ENCODE results near the gene ACOT13. TPM values are rescaled to one million over a fixed set of nuclear protein-coding genes. Genes with fewer than 3 reads are reported as not detected.

Gene ACOT13
- total RNA-seq, 2 donors from 2014 or later, result 36.2 to 43.1 TPM

DNA sequence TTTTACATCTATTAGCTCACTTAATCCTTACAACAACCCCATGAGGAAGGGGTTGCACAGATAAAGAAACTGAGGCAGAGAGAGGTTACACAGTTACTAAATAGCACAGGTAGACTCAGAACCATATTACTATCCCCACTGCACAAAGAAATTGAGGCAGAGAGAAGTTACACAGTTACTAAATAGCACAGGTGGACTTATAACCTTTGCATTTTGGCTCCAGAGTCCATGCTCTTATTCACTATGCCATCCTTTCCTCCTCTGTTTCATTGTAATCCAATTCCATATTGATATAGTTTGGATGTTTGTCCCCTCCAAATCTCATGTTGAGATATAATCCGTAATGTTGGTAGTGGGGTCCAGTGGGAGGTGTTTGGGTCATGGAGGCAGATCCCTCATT, 3.7 kb upstream of the ACOT13 start:
- no peak overlapping the region for H3K4me3 ChIP-seq (ENCODE audit: low read length)
- no peak overlapping the region for H3K27ac ChIP-seq (ENCODE audit: low read depth, low read length)
- H3K4me1 ChIP-seq (ENCODE audit: control insufficient read depth, insufficient read depth, low read length), result no peaks in the 10 kb centered on the region
- Mint-ChIP-seq H3K36me3 (ENCODE audit: low read depth) (peaks cover 52% of the 10 kb centered on the region), H3K27me3 (ENCODE audit: insufficient read depth) (no peaks in the 10 kb centered on the region), H3K4me3 (no peak overlapping the region), H3K9me3 (peaks cover 7% of the 10 kb centered on the region), H3K27ac (no peak overlapping the region), H3K4me1 (peaks cover 35% of the 10 kb centered on the region)
- no peak for DNase-seq
- H3K27me3 ChIP-seq (ENCODE audit: control insufficient read depth, insufficient read depth, low read length, poor library complexity, severe bottlenecking), result no peaks in the 10 kb centered on the region
- H3K36me3 ChIP-seq (ENCODE audit: control insufficient read depth, insufficient read depth, low read length), result peaks cover 59% of the 10 kb centered on the region
- peaks cover 8% of the 10 kb centered on the region for H3K9me3 ChIP-seq (ENCODE audit: control insufficient read depth, low read length)
- TF ChIP-seq, protein P1, sequence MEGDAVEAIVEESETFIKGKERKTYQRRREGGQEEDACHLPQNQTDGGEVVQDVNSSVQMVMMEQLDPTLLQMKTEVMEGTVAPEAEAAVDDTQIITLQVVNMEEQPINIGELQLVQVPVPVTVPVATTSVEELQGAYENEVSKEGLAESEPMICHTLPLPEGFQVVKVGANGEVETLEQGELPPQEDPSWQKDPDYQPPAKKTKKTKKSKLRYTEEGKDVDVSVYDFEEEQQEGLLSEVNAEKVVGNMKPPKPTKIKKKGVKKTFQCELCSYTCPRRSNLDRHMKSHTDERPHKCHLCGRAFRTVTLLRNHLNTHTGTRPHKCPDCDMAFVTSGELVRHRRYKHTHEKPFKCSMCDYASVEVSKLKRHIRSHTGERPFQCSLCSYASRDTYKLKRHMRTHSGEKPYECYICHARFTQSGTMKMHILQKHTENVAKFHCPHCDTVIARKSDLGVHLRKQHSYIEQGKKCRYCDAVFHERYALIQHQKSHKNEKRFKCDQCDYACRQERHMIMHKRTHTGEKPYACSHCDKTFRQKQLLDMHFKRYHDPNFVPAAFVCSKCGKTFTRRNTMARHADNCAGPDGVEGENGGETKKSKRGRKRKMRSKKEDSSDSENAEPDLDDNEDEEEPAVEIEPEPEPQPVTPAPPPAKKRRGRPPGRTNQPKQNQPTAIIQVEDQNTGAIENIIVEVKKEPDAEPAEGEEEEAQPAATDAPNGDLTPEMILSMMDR (conservative IDR thresholded peaks at IDR 0.05), result no peak
- 92% methylated on average over 1 of the region's 1 CpG; no CpG with 5 or more reads in 1 of the 2 experiments for WGBS, 2 experiments (ENCODE audit: insufficient coverage in 1 of 2, insufficient read length in 1 of 2)
- no peak overlapping the region for H3K9ac ChIP-seq (ENCODE audit: extremely low read depth, low read length, poor library complexity, severe bottlenecking)

DNA sequence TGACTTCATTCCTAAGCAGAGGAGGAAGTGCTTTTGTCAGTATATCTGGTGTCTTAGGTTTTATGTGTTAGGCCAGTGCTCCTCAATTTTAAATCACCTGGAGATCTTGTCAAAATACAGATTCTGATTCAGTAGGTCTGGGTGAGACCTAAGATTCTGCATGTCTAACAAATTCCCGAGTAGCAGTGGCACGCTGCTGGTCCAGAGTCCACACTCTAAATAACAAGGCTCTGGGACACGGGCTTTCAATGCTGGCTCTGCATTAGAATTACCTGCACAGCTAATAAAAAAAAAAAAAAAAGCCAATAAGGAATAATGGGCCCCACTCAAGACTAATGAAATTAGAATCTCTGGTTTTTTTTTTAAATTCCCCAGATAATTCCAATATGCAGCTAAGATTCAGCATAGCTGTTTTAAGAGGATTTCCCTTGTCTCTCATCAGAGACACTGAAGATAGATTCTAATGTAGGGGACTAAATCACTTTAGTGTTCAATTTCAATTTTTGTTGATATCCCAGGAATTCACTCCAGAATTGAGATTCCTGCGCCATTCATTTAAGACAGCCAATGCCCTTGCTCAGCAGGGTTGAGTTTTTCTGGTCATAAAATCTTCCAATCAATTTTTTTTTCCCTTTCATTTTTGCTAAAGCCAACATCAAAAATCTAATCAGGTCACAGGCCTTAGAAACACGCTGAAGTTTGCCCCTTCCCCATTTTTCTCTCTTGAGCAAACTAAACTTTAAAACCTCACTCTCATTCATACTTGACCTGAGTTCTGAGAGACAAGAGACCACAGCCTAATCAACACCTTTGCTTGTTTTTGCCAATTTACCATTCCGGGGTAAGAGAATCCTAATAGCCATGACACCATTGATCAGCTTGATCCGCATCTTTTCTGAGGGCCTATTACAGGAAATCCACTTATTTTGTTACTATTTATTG, 2.6 kb upstream of the ACOT13 start:
- Histone ChIP-seq H3K4me3 (ENCODE audit: low read length) (peak overlapping the region; percentile 99), H3K9me3 (ENCODE audit: control insufficient read depth, low read length) (peaks cover 19% of the 10 kb centered on the region), H3K36me3 (ENCODE audit: control insufficient read depth, insufficient read depth, low read length) (peaks cover 49% of the 10 kb centered on the region), H3K27ac (ENCODE audit: low read depth, low read length) (no peak overlapping the region), H3K27me3 (ENCODE audit: control insufficient read depth, insufficient read depth, low read length, poor library complexity, severe bottlenecking) (no peaks in the 10 kb centered on the region), H3K9ac (ENCODE audit: extremely low read depth, low read length, poor library complexity, severe bottlenecking) (no peak overlapping the region), H3K4me1 (ENCODE audit: control insufficient read depth, insufficient read depth, low read length) (no peaks in the 10 kb centered on the region)
- Mint-ChIP-seq H3K9me3 (peaks cover 18% of the 10 kb centered on the region), H3K36me3 (ENCODE audit: low read depth) (peaks cover 54% of the 10 kb centered on the region), H3K4me1 (peaks cover 35% of the 10 kb centered on the region), H3K27ac (peak overlapping the region; percentile 17), H3K4me3 (peak overlapping the region; percentile 87), H3K27me3 (ENCODE audit: insufficient read depth) (no peaks in the 10 kb centered on the region)
- TF ChIP-seq, protein P1 (conservative IDR thresholded peaks at IDR 0.05), result no peak
- WGBS, 2 experiments (ENCODE audit: insufficient coverage in 1 of 2, insufficient read length in 1 of 2), result 95 to 96% methylated on average over 6 to 7 of the region's 7 CpGs
- DNase-seq, result no peak

DNA sequence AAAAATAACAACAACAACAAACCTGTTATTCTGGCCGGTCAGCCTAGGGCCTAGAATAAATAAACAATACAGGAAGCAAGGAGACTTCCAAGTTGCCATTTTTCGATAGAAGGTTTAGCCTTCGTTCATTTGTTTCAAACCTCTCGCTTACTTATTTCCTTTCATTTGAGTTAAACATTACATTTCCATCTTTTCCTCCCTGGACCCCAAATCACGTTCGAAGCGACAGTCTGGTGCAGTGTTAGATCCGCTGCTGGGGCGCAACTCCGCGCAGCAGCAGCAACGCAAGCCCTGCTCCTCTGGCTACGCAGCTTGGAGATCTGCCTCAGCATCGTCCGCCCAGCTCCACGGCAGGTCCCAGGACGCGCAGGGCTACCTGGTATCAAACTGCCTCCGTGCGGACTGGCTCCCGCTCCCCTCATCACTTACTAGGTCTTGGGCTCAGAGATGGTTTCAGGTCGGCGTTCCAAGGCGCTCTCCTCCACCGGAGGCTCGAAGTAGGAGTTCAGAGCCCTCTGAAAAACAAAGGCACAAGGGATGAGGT, 708 bp upstream of the ACOT13 start:
- WGBS, 2 experiments (ENCODE audit: insufficient coverage in 1 of 2, insufficient read length in 1 of 2), result 1% methylated on average over 14 to 26 of the region's 26 CpGs
- peaks cover 30% of the 10 kb centered on the region for H3K36me3 ChIP-seq (ENCODE audit: control insufficient read depth, insufficient read depth, low read length)
- peak overlapping the region; percentile 71 for H3K9ac ChIP-seq (ENCODE audit: extremely low read depth, low read length, poor library complexity, severe bottlenecking)
- peak overlapping the region; percentile 99 for H3K4me3 ChIP-seq (ENCODE audit: low read length)
- peaks cover 35% of the 10 kb centered on the region for H3K9me3 Mint-ChIP-seq
- peaks cover 35% of the 10 kb centered on the region for H3K4me1 Mint-ChIP-seq
- peaks cover 37% of the 10 kb centered on the region for H3K9me3 ChIP-seq (ENCODE audit: control insufficient read depth, low read length)
- H3K27me3 ChIP-seq (ENCODE audit: control insufficient read depth, insufficient read depth, low read length, poor library complexity, severe bottlenecking), result no peaks in the 10 kb centered on the region
- H3K4me3 Mint-ChIP-seq, result peak overlapping the region; percentile 87
- no peaks in the 10 kb centered on the region for H3K27me3 Mint-ChIP-seq (ENCODE audit: insufficient read depth)
- TF ChIP-seq, protein P1 (conservative IDR thresholded peaks at IDR 0.05), result no peak
- peak overlapping the region; percentile 97 for H3K27ac Mint-ChIP-seq
- no peak for DNase-seq
- H3K27ac ChIP-seq (ENCODE audit: low read depth, low read length), result peak overlapping the region; percentile 40
- peaks cover 57% of the 10 kb centered on the region for H3K36me3 Mint-ChIP-seq (ENCODE audit: low read depth)
- H3K4me1 ChIP-seq (ENCODE audit: control insufficient read depth, insufficient read depth, low read length), result no peaks in the 10 kb centered on the region

Data from endodermal cell (in vitro differentiated cells).